Endothelial cell of umbilical vein (primary cell): ENCODE measurements around the gene PPP1R9B. TPM values are rescaled to one million over a fixed set of nuclear protein-coding genes. Genes with fewer than 3 reads are reported as not detected.
A peak's percentile ranks its signal among the peaks of the same experiment; 100 is the strongest.

Experiments
- BruUV-seq: library from RNA; stranded (reverse); fragments of 400-500 nt; replicated peaks from 2 replicates; lab custom pipeline; 2021; lab: Mats Ljungman, UMichigan
- CTCF ChIA-PET: fragments of 300-600, 350-600 bp; sonication (Branson Sonifier 250); formaldehyde crosslinking; loops from one replicate; lab custom pipeline; 2021; ENCODE audit warnings: antibody characterized with exemption, inconsistent platforms; lab: Charles Lee
- POLR2A ChIA-PET: fragments of 300-600, 350-600 bp; sonication (Branson Sonifier 250); formaldehyde crosslinking; loops from one replicate; lab custom pipeline; 2021; ENCODE audit warnings: antibody characterized with exemption, inconsistent platforms; lab: Charles Lee
- DNase-seq: peaks from one replicate; pipeline ENCODE4 v3.0.0-alpha.2; 2011; ENCODE audit warnings: low read depth, low spot score
- FAIRE-seq: peaks from 2 replicates; lab custom pipeline; 2011; peaks lifted over from hg19 to GRCh38; lab: Jason Lieb, UNC
- H2AFZ ChIP-seq: 2 replicates; pipeline ENCODE4 v1.6.0; 2012; ENCODE audit warnings: low read depth, low read length, control low read depth, inconsistent platforms
- H3K27ac ChIP-seq: 2 replicates; pipeline ENCODE4 v1.5.1; 2011; ENCODE audit warnings: low read depth, mild to moderate bottlenecking, control low read depth, low read length, moderate library complexity; ENCODE audit not compliant: insufficient read depth
- H3K27me3 ChIP-seq, 2 experiments: 2 replicates each; pipeline versions ENCODE4 v1.6.0 to v1.6.1; 2011; ENCODE audit warnings: low read length in 2 of 2, mixed read lengths in 1 of 2; ENCODE audit not compliant: control insufficient read depth in 2 of 2, insufficient read depth in 2 of 2
- H3K36me3 ChIP-seq, 2 experiments: 2 replicates in 1 of 2; 3 replicates in 1 of 2; pipeline ENCODE4 v1.5.1; 2011; ENCODE audit warnings: low read length in 2 of 2, mild to moderate bottlenecking in 1 of 2, moderate library complexity in 1 of 2; ENCODE audit not compliant: control insufficient read depth in 2 of 2, insufficient read depth in 2 of 2; ENCODE audit errors: extremely low read depth in 1 of 2
- H3K4me1 ChIP-seq: 3 replicates; pipeline ENCODE4 v1.5.1; 2011; ENCODE audit warnings: mild to moderate bottlenecking, low read length; ENCODE audit not compliant: control insufficient read depth, insufficient read depth; ENCODE audit errors: extremely low read depth
- H3K4me2 ChIP-seq: 2 replicates; pipeline ENCODE4 v1.6.1; 2011; ENCODE audit warnings: low read length, control low read depth, mixed read lengths; ENCODE audit not compliant: insufficient read depth
- H3K4me3 ChIP-seq, 3 experiments: fragments of 200-600 bp in 1 of 3; sonication (generic), shearing (Covaris generic) in 1 of 3; replicated peaks in 1 of 3; 2 replicates each; pipeline ENCODE4 v1.5.1; 2011 to 2016; ENCODE audit warnings: control low read depth in 3 of 3, low read length in 3 of 3, mild to moderate bottlenecking in 2 of 3, inconsistent platforms in 1 of 3, low read depth in 1 of 3, moderate library complexity in 1 of 3; ENCODE audit not compliant: insufficient read depth in 1 of 3
- H3K79me2 ChIP-seq: 2 replicates; pipeline ENCODE4 v1.6.0; 2012; ENCODE audit warnings: low read length, inconsistent platforms; ENCODE audit not compliant: control insufficient read depth, insufficient read depth
- H3K9ac ChIP-seq: replicated peaks from 2 replicates; pipeline ENCODE3; 2011; ENCODE audit warnings: low read length, control low read depth; ENCODE audit not compliant: insufficient read depth; ENCODE audit errors: extremely low read depth
- H3K9me1 ChIP-seq: replicated peaks from 3 replicates; pipeline ENCODE4 v1.6.0; 2011; ENCODE audit warnings: mild to moderate bottlenecking, low read length; ENCODE audit not compliant: control insufficient read depth, insufficient read depth; ENCODE audit errors: extremely low read depth
- H3K9me3 ChIP-seq: replicated peaks from 2 replicates; pipeline ENCODE4 v1.5.1; 2012; ENCODE audit warnings: low read length, inconsistent platforms; ENCODE audit not compliant: control insufficient read depth, insufficient read depth
- H4K20me1 ChIP-seq: replicated peaks from 2 replicates; pipeline ENCODE3; 2011; ENCODE audit warnings: mild to moderate bottlenecking, low read length; ENCODE audit not compliant: control insufficient read depth, insufficient read depth; ENCODE audit errors: extremely low read depth
- CTCF ChIP-seq, 2 donors: IDR thresholded peaks; 1 replicate in 1 of 2; 2 replicates in 1 of 2; pipeline ENCODE4 v1.5.1; 2011; ENCODE audit warnings: low read length in 2 of 2, mild to moderate bottlenecking in 2 of 2, moderate library complexity in 2 of 2, control low read depth in 1 of 2, inconsistent platforms in 1 of 2, low read depth in 1 of 2; ENCODE audit not compliant: insufficient read depth in 1 of 2; ENCODE audit errors: extremely low read depth in 1 of 2
- FOS ChIP-seq: IDR thresholded peaks from 2 replicates; pipeline ENCODE4 v1.6.1; 2011; ENCODE audit warnings: mild to moderate bottlenecking, low read length, moderate library complexity, borderline replicate concordance; ENCODE audit not compliant: insufficient read depth
- GATA2 ChIP-seq: IDR thresholded peaks from 2 replicates; pipeline ENCODE4 v1.7.0; 2011; ENCODE audit warnings: low read depth, mild to moderate bottlenecking, moderate library complexity, mixed read lengths, low read length; ENCODE audit not compliant: insufficient read length, insufficient read depth
- JUN ChIP-seq: IDR thresholded peaks from 2 replicates; pipeline ENCODE4 v1.6.1; 2011; ENCODE audit warnings: borderline replicate concordance, low read depth; ENCODE audit not compliant: insufficient read length, insufficient read depth
- MAX ChIP-seq: IDR thresholded peaks from 2 replicates; pipeline ENCODE4 v1.6.1; 2011; ENCODE audit not compliant: insufficient read depth, insufficient read length
- MYC ChIP-seq: IDR thresholded peaks from one replicate; pipeline ENCODE4 v1.6.1; 2011; ENCODE audit warnings: mild to moderate bottlenecking, low read depth, low read length
- POLR2AphosphoS5 ChIP-seq: IDR thresholded peaks from 2 replicates; pipeline ENCODE4 v1.6.1; 2012; ENCODE audit warnings: low read depth, mild to moderate bottlenecking, control low read depth, low read length, moderate library complexity; ENCODE audit not compliant: insufficient read depth
- dilution Hi-C: fragments of 300-500 bp; cut with MboI; formaldehyde crosslinking; loops from one replicate; pipeline ENCODE4 v1.15.0; 2019; ENCODE audit warnings: low sequenced_read_pairs; ENCODE audit not compliant: extremely low pct_ligation_motif_present
- intact Hi-C: fragments of 100-400 bp; cut with micrococcal nuclease; formaldehyde crosslinking; loops from one replicate; pipeline ENCODE4 v1.10.0; 2022
- polyA plus RNA-seq, 4 experiments: library from polyadenylated mRNA; depleted of rRNA in 3 of 4; stranded (reverse) in 3 of 4; unstranded in 1 of 4; fragments of >200 nt; gene quantifications; 2 replicates each; pipeline versions ENCODE4 v1.2.1 to v1.2.3, GENCODE V29; 2011 to 2012; ENCODE audit warnings: missing spikeins in 1 of 4
- total RNA-seq: library from RNA; stranded (reverse); gene quantifications from 2 replicates; pipeline ENCODE4 v1.2.3, GENCODE V29; 2021

Gene PPP1R9B
- total and polyA plus RNA-seq, 2 donors (not counting 3 experiments of a cell fraction or from before 2014, with no cell fraction given) = 20.1 to 60.2 TPM

GRCh38 chr17:50151041-50151936, 812 bp upstream of the PPP1R9B start:
- Histone ChIP-seq H3K79me2 (peaks cover 44% of the 10 kb centered on the region), H3K9me3 (no peaks in the 10 kb centered on the region), H3K9ac (peak overlapping the region; percentile 12), H3K4me1 (peaks cover 32% of the 10 kb centered on the region), H2AFZ (no peak overlapping the region), H3K4me2 (peak overlapping the region; percentile 53), H3K9me1 (no peaks in the 10 kb centered on the region), H3K27ac (peak overlapping the region; percentile 54), H3K4me3 (peak overlapping the region in 2 of 3 experiments; percentile 24 to 82), H3K36me3 (no peaks in the 10 kb centered on the region), H4K20me1 (no peaks in the 10 kb centered on the region), H3K27me3 (no peaks in the 10 kb centered on the region)
- FAIRE-seq (no peak), DNase-seq (peak; percentile 85)
- intact Hi-C loops = no loop called here
- no TSS peak for BruUV-seq
- POLR2A ChIA-PET = interaction anchor here (1.0 to 1.3 kb wide), 2 partner anchors 27 to 34 kb away, joined by 3 read pairs; no protein-coding TSS in a partner anchor
- CTCF ChIA-PET = interaction anchor here (0.9 to 4.5 kb wide), 17 partner anchors 8 to 57 kb away, joined by 3 to 47 read pairs (median 6); partner anchors contain the start of genes COL1A1, PDK2, SAMD14 and SGCA
- dilution Hi-C loops = no loop called here
- TF ChIP-seq JUN = no peak
- TF ChIP-seq MYC = no peak
- peak; percentile 27 to 80 for TF ChIP-seq CTCF (IDR thresholded peaks at IDR 0.05; ENCODE audit: extremely low read depth in 1 of 2, insufficient read depth in 1 of 2, low read depth in 1 of 2, low read length in 2 of 2)
- peak; percentile 72 for TF ChIP-seq POLR2AphosphoS5
- no peak for TF ChIP-seq FOS
- TF ChIP-seq GATA2 = no peak
- TF ChIP-seq MAX = no peak
